ENCODE measurements around the gene PICK1. TPM values are rescaled to one million over a fixed set of nuclear protein-coding genes. Genes with fewer than 3 reads are reported as not detected.
A peak's percentile ranks its signal among the peaks of the same experiment; 100 is the strongest.

PICK1 gene
- total and polyA plus RNA-seq, 2 of the 13 experiments (the other 11 are each of a cell fraction or from before 2014, with no cell fraction given) = 19.3 to 25.3 TPM

- Histone ChIP-seq H3K27ac (ENCODE audit: extremely low read length, insufficient read depth, low read length) (no peak overlapping the region), H3K79me2 (ENCODE audit: insufficient read depth, low read length) (no peaks in the 10 kb centered on the region), H3K4me2 (ENCODE audit: low read depth, low read length) (peak overlapping the region; percentile 42; the same call in 1 of the 2 replicates), H4K20me1 (ENCODE audit: insufficient read depth, low read length) (no peaks in the 10 kb centered on the region), H3K36me3 (replicated peaks in 1 of 2; ENCODE audit: control insufficient read depth in 1 of 2, insufficient read depth in 2 of 2, low read length in 2 of 2) (no peaks in the 10 kb centered on the region), H3K4me3 (replicated peaks in 1 of 3; ENCODE audit: insufficient read depth in 1 of 3, low read depth in 2 of 3, low read length in 3 of 3) (no peak overlapping the region; a peak in 1 of 6 replicates), H3K27me3 (ENCODE audit: control insufficient read depth in 1 of 2, insufficient read depth in 2 of 2, low read length in 2 of 2) (no peaks in the 10 kb centered on the region), H3K4me1 (ENCODE audit: insufficient read depth, low read length) (peaks cover 75% of the 10 kb centered on the region), H2AFZ (ENCODE audit: low read length) (no peak overlapping the region), H3K9ac (ENCODE audit: insufficient read depth, low read depth, low read length) (no peak overlapping the region), H3K9me3 (ENCODE audit: low read length) (no peaks in the 10 kb centered on the region; the same call in 1 of the 2 replicates)
- in situ Hi-C loops (cut with HindIII; ENCODE audit: extremely low pct_ligation_motif_present, low pct_unique_long_range_greater_than_20kb) (no loop called here), intact Hi-C loops (cut with micrococcal nuclease; ENCODE audit: unreplicated experiment) (no loop called here)
- WGBS (ENCODE audit: low lambda C conversion rate) = 70% methylated on average over 14 of the region's 14 CpGs
- FAIRE-seq (no peak), ATAC-seq (no peak), DNase-seq (ENCODE audit: low spot score) (no peak)
- BruUV-seq (replicated peaks) = no TSS peak
- POLR2A ChIA-PET = no interaction called here
- TF ChIP-seq ZNF687 (CRISPR knock-in tag; IDR thresholded peaks at IDR 0.05) (peak; percentile 28), PAWR (CRISPR knock-in tag; IDR thresholded peaks at IDR 0.05; ENCODE audit: borderline replicate concordance) (no peak), ZFP91 (CRISPR knock-in tag; IDR thresholded peaks at IDR 0.05; ENCODE audit: borderline replicate concordance) (peak; percentile 20; the same call in 1 of the 2 replicates)
- CTCF ChIA-PET (ENCODE audit: low intra/inter-chr PET ratio, low total read pairs) = no interaction called here
Measured at GRCh38 chr22:38009000-38009806, 48.0 kb upstream of the PICK1 start.

Data from HepG2 (cell line).